PC-3 (cell line): Measurements from ENCODE around the gene RAB40C.

Source experiments
- EZH2phosphoT487 ChIP-seq: fragments of 300-600 bp; sonication (generic); IDR thresholded peaks from 2 replicates; pipeline ENCODE4 v1.6.1; 2018; ENCODE audit warnings: mild to moderate bottlenecking, antibody characterized with exemption, low read length, borderline replicate concordance
- TF ChIP-seq, protein P1 (sequence below): fragments of 300-600 bp; sonication (generic); conservative IDR thresholded peaks from 2 replicates; pipeline ENCODE4 v1.5.1; 2017; ENCODE audit warnings: antibody characterized with exemption, low read depth, mild to moderate bottlenecking, low read length

DNA sequence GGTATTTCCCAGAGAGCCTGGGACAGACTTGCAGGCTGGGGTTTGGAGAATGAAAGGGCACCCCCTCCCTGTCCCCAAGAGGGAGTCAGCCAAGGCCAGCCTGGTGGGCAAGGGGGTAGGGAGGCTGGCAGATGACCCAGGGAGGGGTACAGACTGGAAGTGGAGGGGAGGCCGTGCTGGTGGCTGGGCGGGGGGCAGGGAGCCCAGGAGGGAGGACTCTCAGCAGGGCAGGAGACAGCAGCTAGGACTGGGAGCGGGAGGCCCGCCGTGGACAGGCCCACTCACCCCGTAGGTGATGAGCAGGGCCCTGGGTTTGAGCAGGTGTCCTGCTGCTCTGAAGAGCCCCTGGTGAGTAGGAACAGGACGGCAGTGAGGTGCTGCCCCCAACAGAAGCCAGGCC is 45.1 kb downstream of the RAB40C start:
- TF ChIP-seq, protein P1, sequence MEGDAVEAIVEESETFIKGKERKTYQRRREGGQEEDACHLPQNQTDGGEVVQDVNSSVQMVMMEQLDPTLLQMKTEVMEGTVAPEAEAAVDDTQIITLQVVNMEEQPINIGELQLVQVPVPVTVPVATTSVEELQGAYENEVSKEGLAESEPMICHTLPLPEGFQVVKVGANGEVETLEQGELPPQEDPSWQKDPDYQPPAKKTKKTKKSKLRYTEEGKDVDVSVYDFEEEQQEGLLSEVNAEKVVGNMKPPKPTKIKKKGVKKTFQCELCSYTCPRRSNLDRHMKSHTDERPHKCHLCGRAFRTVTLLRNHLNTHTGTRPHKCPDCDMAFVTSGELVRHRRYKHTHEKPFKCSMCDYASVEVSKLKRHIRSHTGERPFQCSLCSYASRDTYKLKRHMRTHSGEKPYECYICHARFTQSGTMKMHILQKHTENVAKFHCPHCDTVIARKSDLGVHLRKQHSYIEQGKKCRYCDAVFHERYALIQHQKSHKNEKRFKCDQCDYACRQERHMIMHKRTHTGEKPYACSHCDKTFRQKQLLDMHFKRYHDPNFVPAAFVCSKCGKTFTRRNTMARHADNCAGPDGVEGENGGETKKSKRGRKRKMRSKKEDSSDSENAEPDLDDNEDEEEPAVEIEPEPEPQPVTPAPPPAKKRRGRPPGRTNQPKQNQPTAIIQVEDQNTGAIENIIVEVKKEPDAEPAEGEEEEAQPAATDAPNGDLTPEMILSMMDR, result no peak
- no peak for TF ChIP-seq EZH2phosphoT487
